Smooth muscle cell (in vitro differentiated cells): ENCODE data around the gene QSOX1. TPM values are rescaled to one million over a fixed set of nuclear protein-coding genes. Genes with fewer than 3 reads are reported as not detected.

Experiments used
- DNase-seq: peaks from one replicate; lab custom pipeline; 2025; ENCODE audit not compliant: unreplicated experiment; lab: John Stamatoyannopoulos, UW
- H2AFZ ChIP-seq: fragments of 200-600 bp; sonication (generic); 2 replicates; pipeline ENCODE4 v1.6.0; 2016; ENCODE audit warnings: antibody characterized with exemption, low read depth, mild to moderate bottlenecking
- H3F3A ChIP-seq: fragments of 200-600 bp; sonication (generic); 2 replicates; pipeline ENCODE4 v1.6.0; 2017; ENCODE audit warnings: antibody characterized with exemption, low read depth
- H3K27ac ChIP-seq: fragments of 200-600 bp; sonication (generic); 2 replicates; pipeline ENCODE4 v1.5.1; 2016; ENCODE audit warnings: low read depth, mild to moderate bottlenecking
- H3K27me3 ChIP-seq: fragments of 200-600 bp; sonication (generic); 2 replicates; pipeline ENCODE4 v1.6.1; 2016; ENCODE audit warnings: low read depth, mild to moderate bottlenecking
- H3K36me3 ChIP-seq: fragments of 200-600 bp; sonication (generic); 2 replicates; pipeline ENCODE4 v1.5.1; 2016; ENCODE audit warnings: low read depth
- H3K4me1 ChIP-seq: fragments of 200-600 bp; sonication (generic); 2 replicates; pipeline ENCODE4 v1.5.1; 2016; ENCODE audit warnings: low read depth
- H3K4me2 ChIP-seq: fragments of 200-600 bp; sonication (generic); 2 replicates; pipeline ENCODE4 v1.6.0; 2016; ENCODE audit warnings: mild to moderate bottlenecking
- H3K4me3 ChIP-seq: fragments of 200-600 bp; sonication (generic); 2 replicates; pipeline ENCODE4 v1.5.1; 2016; ENCODE audit warnings: mild to moderate bottlenecking
- H3K79me2 ChIP-seq: fragments of 200-600 bp; sonication (generic); 2 replicates; pipeline ENCODE4 v1.6.0; 2016; ENCODE audit warnings: low read depth, mild to moderate bottlenecking
- H3K9ac ChIP-seq: fragments of 200-600 bp; sonication (generic); 2 replicates; pipeline ENCODE4 v1.6.0; 2016; ENCODE audit warnings: low read depth
- H3K9me3 ChIP-seq: fragments of 200-600 bp; sonication (generic); replicated peaks from 2 replicates; pipeline ENCODE4 v1.5.1; 2016; ENCODE audit warnings: low read depth
- H4K20me1 ChIP-seq: fragments of 200-600 bp; sonication (generic); 2 replicates; pipeline ENCODE4 v1.6.0; 2016; ENCODE audit warnings: low read depth
- CTCF ChIP-seq: fragments of 200-600 bp; sonication (generic); IDR thresholded peaks from 2 replicates; pipeline ENCODE4 v1.5.1; 2017; ENCODE audit warnings: borderline replicate concordance, mild to moderate bottlenecking, antibody characterized with exemption; ENCODE audit not compliant: insufficient read depth, poor library complexity, severe bottlenecking
- WGBS: methylation state at CpG from one replicate; pipeline ENCODE4 v1.1.7; 2016; ENCODE audit warnings: low lambda C conversion rate; 5-methylcytosine and 5-hydroxymethylcytosine counted together
- polyA plus RNA-seq: library from polyadenylated mRNA; unstranded; fragments of >200 nt; fragmentation: Nextera tagmentation; extraction: Ambion mirVana; gene quantifications from 2 replicates; pipeline ENCODE4 v1.2.1, GENCODE V29; 2016
- total RNA-seq: library from RNA; depleted of rRNA; stranded (reverse); fragments of >200 nt; gene quantifications from 2 replicates; pipeline ENCODE4 v1.2.3, GENCODE V29; 2014

Gene QSOX1
- total and polyA plus RNA-seq, 2 experiments from 2014 or later: 71.5 to 75.8 TPM

- no peaks in the 10 kb centered on the region for H3K9me3 ChIP-seq
- peaks cover 5% of the 10 kb centered on the region for H3K4me1 ChIP-seq
- H2AFZ ChIP-seq: no peak overlapping the region
- TF ChIP-seq CTCF: no peak
- no peaks in the 10 kb centered on the region for H3F3A ChIP-seq
- H3K27ac ChIP-seq: no peak overlapping the region
- H3K27me3 ChIP-seq: no peaks in the 10 kb centered on the region
- no peak for DNase-seq
- H4K20me1 ChIP-seq: peaks cover 49% of the 10 kb centered on the region
- peaks cover 17% of the 10 kb centered on the region for H3K79me2 ChIP-seq
- H3K36me3 ChIP-seq: no peaks in the 10 kb centered on the region
- H3K9ac ChIP-seq: no peak overlapping the region
- 94% methylated on average over 2 of the region's 2 CpGs for WGBS
- H3K4me3 ChIP-seq: no peak overlapping the region
- H3K4me2 ChIP-seq: no peak overlapping the region
These were observed 10.4 kb downstream of the QSOX1 start for GRCh38 chr1:180165096-180165495.

- WGBS: 95% methylated on average over 12 of the region's 12 CpGs
These were observed 11.1 kb downstream of the QSOX1 start for GRCh38 chr1:180165509-180166435.

DNA sequence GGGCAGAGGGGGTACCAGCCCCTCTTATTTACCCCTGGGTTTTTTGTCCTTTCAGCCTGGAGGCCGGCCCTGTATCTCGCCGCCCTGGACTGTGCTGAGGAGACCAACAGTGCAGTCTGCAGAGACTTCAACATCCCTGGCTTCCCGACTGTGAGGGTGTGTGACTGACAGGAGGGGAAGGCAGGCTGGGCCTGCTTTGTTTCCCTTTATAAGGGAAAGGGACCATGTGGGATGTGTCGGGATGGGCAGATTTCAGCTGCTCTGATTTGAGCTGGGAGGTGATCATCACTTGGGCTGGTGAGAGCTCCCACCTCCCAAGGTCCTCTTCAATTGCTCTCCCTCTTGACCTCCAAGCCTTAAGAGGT, 11.7 kb downstream of the QSOX1 start:
- DNase-seq: no peak
- Histone ChIP-seq H3F3A (no peaks in the 10 kb centered on the region), H3K9me3 (no peaks in the 10 kb centered on the region), H3K27ac (no peak overlapping the region), H2AFZ (no peak overlapping the region), H4K20me1 (peaks cover 37% of the 10 kb centered on the region), H3K4me2 (no peak overlapping the region), H3K27me3 (no peaks in the 10 kb centered on the region), H3K4me1 (peaks cover 5% of the 10 kb centered on the region), H3K9ac (no peak overlapping the region), H3K36me3 (no peaks in the 10 kb centered on the region), H3K4me3 (no peak overlapping the region), H3K79me2 (peaks cover 15% of the 10 kb centered on the region)
- TF ChIP-seq CTCF: no peak
- 90% methylated on average over 5 of the region's 5 CpGs for WGBS

More at GRCh38 chr1:180165509-180166435, 11.1 kb downstream of the QSOX1 start:
- no peak overlapping the region for H3K9ac ChIP-seq
- H3K27ac ChIP-seq: no peak overlapping the region
- no peak for TF ChIP-seq CTCF
- no peaks in the 10 kb centered on the region for H3K27me3 ChIP-seq
- no peak overlapping the region for H3K4me2 ChIP-seq
- H3K4me1 ChIP-seq: peaks cover 5% of the 10 kb centered on the region
- H3K4me3 ChIP-seq: no peak overlapping the region
- no peaks in the 10 kb centered on the region for H3F3A ChIP-seq
- H3K9me3 ChIP-seq: no peaks in the 10 kb centered on the region
- no peak overlapping the region for H2AFZ ChIP-seq
- peaks cover 42% of the 10 kb centered on the region for H4K20me1 ChIP-seq
- no peak for DNase-seq
- H3K79me2 ChIP-seq: peaks cover 17% of the 10 kb centered on the region
- no peaks in the 10 kb centered on the region for H3K36me3 ChIP-seq
